Measurements from ENCODE around the gene ADNP. TPM values are rescaled to one million over a fixed set of nuclear protein-coding genes. Genes with fewer than 3 reads are reported as not detected.

The ADNP gene
- total RNA-seq, 4 donors from 2014 or later: 58.9 to 77.1 (median 72.6) TPM

GRCh38 chr20:50900261-50900660 lies 31.0 kb downstream of the ADNP start:
- TF ChIP-seq EP300 (IDR thresholded peaks at IDR 0.05) (no peak), POLR2A (IDR thresholded peaks at IDR 0.05) (no peak), POLR2AphosphoS5 (IDR thresholded peaks at IDR 0.05) (no peak)
- Histone ChIP-seq H3K4me1 (peaks cover 5% of the 10 kb centered on the region), H3K27ac (no peak overlapping the region), H3K27me3 (no peaks in the 10 kb centered on the region), H3K9me3 (no peaks in the 10 kb centered on the region), H3K4me3 (no peak overlapping the region), H3K36me3 (peaks cover 56% of the 10 kb centered on the region)
- WGBS: 92% methylated on average over 7 of the region's 7 CpGs
- DNase-seq (ENCODE audit: low spot score in 2 of 2): no peak

GRCh38 chr20:50898475-50898874 lies 32.8 kb downstream of the ADNP start:
- peaks cover 69% of the 10 kb centered on the region for H3K36me3 ChIP-seq
- DNase-seq (ENCODE audit: low spot score in 2 of 2): no peak
- no peak for TF ChIP-seq POLR2AphosphoS5 (IDR thresholded peaks at IDR 0.05)
- no peak for TF ChIP-seq CTCF (IDR thresholded peaks at IDR 0.05)
- no peak for TF ChIP-seq EP300 (IDR thresholded peaks at IDR 0.05)
- TF ChIP-seq POLR2A (IDR thresholded peaks at IDR 0.05): no peak
- H3K4me1 ChIP-seq: peaks cover 3% of the 10 kb centered on the region
- WGBS: 92% methylated on average over 1 of the region's 1 CpG
- H3K27ac ChIP-seq: no peak overlapping the region
- no peak overlapping the region for H3K4me3 ChIP-seq
- H3K27me3 ChIP-seq: no peaks in the 10 kb centered on the region
- no peaks in the 10 kb centered on the region for H3K9me3 ChIP-seq

- Histone ChIP-seq H3K4me1 (no peaks in the 10 kb centered on the region), H3K9me3 (no peaks in the 10 kb centered on the region), H3K27ac (no peak overlapping the region), H3K4me3 (no peak overlapping the region), H3K27me3 (no peaks in the 10 kb centered on the region), H3K36me3 (peaks cover 76% of the 10 kb centered on the region)
- TF ChIP-seq EP300 (IDR thresholded peaks at IDR 0.05) (no peak), POLR2AphosphoS5 (IDR thresholded peaks at IDR 0.05) (no peak), CTCF (IDR thresholded peaks at IDR 0.05) (no peak), POLR2A (IDR thresholded peaks at IDR 0.05) (no peak)
- WGBS: 94% methylated on average over 8 of the region's 8 CpGs
- DNase-seq (ENCODE audit: low spot score in 2 of 2): peak in 1 of 2 donors; percentile 16
Observed at GRCh38 chr20:50895111-50895830, 36.0 kb downstream of the ADNP start.

- TF ChIP-seq POLR2AphosphoS5 (IDR thresholded peaks at IDR 0.05) (no peak), POLR2A (IDR thresholded peaks at IDR 0.05) (no peak), EP300 (IDR thresholded peaks at IDR 0.05) (no peak)
- Histone ChIP-seq H3K4me1 (no peaks in the 10 kb centered on the region), H3K27me3 (no peaks in the 10 kb centered on the region), H3K4me3 (no peak overlapping the region), H3K9me3 (no peaks in the 10 kb centered on the region), H3K36me3 (peaks cover 75% of the 10 kb centered on the region), H3K27ac (no peak overlapping the region)
- 96% methylated on average over 6 of the region's 7 CpGs for WGBS
- no peak for DNase-seq (ENCODE audit: low spot score in 2 of 2)
Observed at GRCh38 chr20:50893620-50894019, 37.6 kb downstream of the ADNP start.

- no peak for TF ChIP-seq EP300 (IDR thresholded peaks at IDR 0.05)
- 84% methylated on average over 8 of the region's 8 CpGs for WGBS
- Histone ChIP-seq H3K36me3 (peaks cover 68% of the 10 kb centered on the region), H3K27me3 (no peaks in the 10 kb centered on the region), H3K27ac (no peak overlapping the region), H3K4me3 (no peak overlapping the region), H3K9me3 (no peaks in the 10 kb centered on the region), H3K4me1 (no peaks in the 10 kb centered on the region)
- no peak for DNase-seq (ENCODE audit: low spot score in 2 of 2)
Observed at GRCh38 chr20:50892394-50892793, 38.8 kb downstream of the ADNP start.

GRCh38 chr20:50891138-50891537 lies 40.1 kb downstream of the ADNP start:
- Histone ChIP-seq H3K9me3 (no peaks in the 10 kb centered on the region), H3K27me3 (no peaks in the 10 kb centered on the region), H3K4me1 (no peaks in the 10 kb centered on the region), H3K4me3 (no peak overlapping the region), H3K27ac (no peak overlapping the region), H3K36me3 (peaks cover 60% of the 10 kb centered on the region)
- WGBS: 80% methylated on average over 5 of the region's 5 CpGs
- TF ChIP-seq CTCF (IDR thresholded peaks at IDR 0.05) (no peak), POLR2A (IDR thresholded peaks at IDR 0.05) (no peak), EP300 (IDR thresholded peaks at IDR 0.05) (no peak), POLR2AphosphoS5 (IDR thresholded peaks at IDR 0.05) (no peak)
- no peak for DNase-seq (ENCODE audit: low spot score in 2 of 2)
